ENCODE results near the gene TARS2.

TARS2 gene

GRCh38 chr1:150508982-150509381, 21.8 kb downstream of the TARS2 start:
- no peak for DNase-seq (ENCODE audit: low read depth, low spot score)

DNA sequence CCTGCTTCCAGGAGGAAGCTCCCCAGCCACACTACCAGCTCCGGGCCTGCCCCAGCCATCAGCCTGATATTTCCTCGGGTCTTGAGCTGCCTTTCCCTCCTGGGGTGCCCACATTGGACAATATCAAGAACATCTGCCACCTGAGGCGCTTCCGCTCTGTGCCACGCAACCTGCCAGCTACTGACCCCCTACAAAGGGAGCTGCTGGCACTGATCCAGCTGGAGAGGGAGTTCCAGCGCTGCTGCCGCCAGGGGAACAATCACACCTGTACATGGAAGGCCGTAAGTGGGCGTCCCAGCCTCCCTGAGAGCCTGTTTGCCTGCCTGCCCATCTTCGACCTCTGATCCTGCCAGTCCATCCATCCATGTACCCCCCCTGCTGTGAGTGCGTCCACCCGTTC, 24.3 kb downstream of the TARS2 start:
- no peak for DNase-seq (ENCODE audit: low read depth, low spot score)

DNA sequence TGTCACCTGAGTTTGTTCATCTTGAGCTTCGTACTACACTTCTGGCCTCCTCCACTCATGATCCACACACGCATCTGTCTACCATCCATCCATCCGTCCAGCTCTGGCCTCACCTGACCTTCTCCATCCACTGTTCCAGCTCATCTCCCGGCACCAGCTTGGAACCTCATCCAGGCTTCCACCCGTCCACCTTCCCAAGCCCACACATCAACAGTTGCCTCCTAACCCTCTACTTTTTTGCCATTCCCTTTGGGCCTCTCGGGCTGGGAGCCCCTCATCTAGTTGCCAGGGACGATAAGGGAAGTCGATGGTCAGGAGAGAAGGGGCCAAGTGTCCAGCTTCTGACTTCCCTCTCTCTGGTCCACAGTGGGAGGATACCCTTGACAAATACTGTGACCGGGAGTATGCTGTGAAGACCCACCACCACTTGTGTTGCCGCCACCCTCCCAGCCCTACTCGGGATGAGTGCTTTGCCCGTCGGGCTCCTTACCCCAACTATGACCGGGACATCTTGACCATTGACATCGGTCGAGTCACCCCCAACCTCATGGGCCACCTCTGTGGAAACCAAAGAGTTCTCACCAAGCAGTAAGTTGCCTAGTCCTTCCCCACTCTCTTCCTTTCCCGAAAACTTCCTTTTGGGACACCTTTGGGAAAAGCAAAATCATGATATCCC, 24.9 kb downstream of the TARS2 start:
- DNase-seq (ENCODE audit: low read depth, low spot score): no peak

- no peak for DNase-seq (ENCODE audit: low read depth, low spot score)
Measured at GRCh38 chr1:150512846-150513245, 25.6 kb downstream of the TARS2 start.

DNA sequence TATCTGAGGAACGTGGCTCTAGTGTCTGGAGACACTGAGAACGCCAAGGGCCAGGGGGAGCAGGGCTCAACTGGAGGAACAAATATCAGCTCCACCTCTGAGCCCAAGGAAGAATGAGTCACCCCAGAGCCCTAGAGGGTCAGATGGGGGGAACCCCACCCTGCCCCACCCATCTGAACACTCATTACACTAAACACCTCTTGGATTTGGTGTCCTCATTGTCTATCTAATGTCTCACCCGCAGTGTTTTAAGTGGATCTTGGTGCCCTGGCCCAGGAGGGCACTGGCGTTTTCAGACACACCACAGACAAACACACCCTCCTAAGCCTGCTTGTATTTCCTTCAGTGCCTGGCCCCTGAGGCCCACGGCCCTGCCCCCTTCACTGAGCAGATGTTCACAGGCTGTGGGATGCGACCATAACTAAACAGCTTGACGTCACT, 26.2 kb downstream of the TARS2 start:
- DNase-seq (ENCODE audit: low read depth, low spot score): no peak

DNA sequence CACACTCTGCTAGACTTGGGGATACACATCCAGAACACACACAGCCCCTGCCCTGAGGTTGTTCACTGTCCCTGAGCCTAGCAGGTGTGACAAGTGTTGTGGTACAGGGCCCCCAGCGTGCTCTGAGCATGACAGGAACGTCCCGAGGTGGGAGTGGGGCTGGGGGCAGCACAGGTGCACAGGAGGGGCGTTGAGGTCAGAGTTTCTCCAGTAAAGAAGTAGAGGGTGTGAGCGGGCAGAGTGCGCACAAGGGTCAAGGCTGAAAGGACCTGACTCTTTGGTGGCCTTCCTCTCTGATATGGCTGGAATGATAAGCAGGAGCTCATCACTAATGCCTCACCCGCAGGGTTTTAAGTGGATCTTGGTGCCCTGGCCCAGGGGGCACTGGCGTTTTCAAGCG, 27.0 kb downstream of the TARS2 start:
- no peak for DNase-seq (ENCODE audit: low read depth, low spot score)

DNA sequence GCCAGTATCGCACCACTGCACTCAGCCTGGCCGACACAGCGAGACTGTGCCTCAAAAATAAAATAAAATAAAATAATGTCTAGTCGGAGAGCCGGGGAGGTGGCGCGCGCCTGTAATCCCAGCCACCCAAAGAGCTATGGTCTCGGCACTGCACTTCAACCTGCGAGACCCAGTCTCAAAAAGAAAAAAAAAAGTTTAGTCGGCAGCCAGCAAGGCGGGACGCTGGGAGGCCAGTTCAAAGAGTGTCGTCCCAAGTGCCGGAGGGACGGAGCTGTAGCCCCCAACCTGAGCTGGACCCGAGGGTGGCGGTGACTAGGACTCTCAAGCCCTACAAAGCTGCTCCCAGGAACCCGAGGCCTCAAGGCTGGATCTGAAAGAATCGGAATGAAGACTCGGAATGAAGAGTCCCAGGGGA, 27.7 kb downstream of the TARS2 start:
- DNase-seq (ENCODE audit: low read depth, low spot score): no peak

- DNase-seq (ENCODE audit: low read depth, low spot score): peak; percentile 74
Measured at GRCh38 chr1:150515328-150516049, 28.3 kb downstream of the TARS2 start, which contains the start of gene FALEC. Gene FALEC, plus strand, starts transcription at chr1:150515752.

- no peak for DNase-seq (ENCODE audit: low read depth, low spot score)
Measured at GRCh38 chr1:150516050-150516591, 28.9 kb downstream of the TARS2 start.

DNA sequence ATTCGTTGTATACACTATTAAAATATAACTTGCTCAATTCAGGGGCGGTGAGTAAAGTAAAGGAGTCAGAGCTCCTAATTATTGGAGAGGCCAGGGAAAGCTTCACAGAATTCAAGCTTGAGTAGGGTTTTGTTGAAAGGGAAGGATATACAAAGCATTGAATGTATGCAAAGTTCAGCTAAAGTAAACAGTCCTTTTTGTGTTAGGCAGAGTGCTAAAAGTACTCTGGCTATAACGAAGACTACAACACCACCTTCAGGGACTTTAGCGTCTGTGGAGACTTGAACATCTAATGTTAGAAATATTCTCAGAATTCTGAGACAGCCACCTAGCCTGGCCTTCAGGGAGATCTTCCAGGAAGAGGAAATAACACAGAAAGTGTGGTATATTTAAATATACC, 29.4 kb downstream of the TARS2 start:
- no peak for DNase-seq (ENCODE audit: low read depth, low spot score)

DNA sequence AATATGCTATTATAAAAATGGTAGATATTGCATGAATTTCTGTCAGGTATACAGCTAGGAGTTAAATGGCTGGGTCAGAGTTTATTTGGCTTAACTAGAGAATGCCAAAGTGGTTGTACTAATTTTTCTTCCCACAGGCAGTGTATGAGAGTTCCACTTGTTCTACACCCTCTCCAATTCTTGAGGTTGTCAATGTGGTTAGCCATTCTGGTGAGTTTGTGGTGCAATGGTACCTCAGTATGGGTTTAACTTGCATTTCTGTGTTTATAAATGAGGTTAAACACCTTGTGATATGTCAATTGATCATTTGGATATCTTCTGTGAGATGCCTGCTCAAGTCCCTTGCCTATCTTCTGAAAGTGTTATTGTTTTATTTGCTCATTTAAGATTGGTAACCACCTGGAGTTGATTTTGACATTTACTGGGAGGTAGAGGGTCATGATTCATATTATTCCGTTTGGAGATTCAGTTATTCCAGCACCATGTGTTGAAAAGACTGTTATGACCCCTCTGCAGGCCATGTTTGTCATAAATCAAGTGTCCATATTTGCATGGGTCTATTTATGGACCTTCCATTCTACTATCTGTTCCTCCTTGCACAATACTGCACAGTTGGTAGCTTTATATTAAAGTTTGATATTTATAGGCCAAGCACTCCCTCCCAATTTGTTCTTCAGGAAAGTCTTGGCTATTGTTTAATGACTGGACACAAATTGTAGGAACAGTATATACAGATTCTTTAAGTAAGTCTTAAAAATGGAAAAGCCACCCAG, 34.2 kb downstream of the TARS2 start:
- DNase-seq (ENCODE audit: low read depth, low spot score): no peak

DNA sequence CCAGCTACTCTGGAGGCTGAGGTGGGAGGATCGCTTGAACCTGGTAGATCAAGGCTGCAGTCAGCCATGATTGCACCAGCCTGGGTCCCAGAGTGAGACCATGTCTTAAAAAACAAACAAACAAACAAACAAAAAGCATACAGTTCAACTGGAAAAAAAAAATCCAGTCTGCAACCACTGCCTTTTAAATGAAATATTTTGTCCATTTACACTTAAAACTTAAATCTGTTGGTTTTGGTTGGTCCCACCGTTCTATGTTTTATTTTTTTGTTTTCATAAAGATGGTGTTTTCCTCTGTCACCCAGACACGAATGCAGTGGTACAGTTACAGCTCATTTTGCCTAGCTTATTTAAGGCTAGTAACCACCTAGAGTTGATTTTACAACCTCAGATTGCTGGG, 38.1 kb downstream of the TARS2 start:
- no peak for DNase-seq (ENCODE audit: low read depth, low spot score)

- no peak for DNase-seq (ENCODE audit: low read depth, low spot score)
Measured at GRCh38 chr1:150528196-150528595, 41.0 kb downstream of the TARS2 start.

GRCh38 chr1:150529017-150529416, 41.8 kb downstream of the TARS2 start:
- no peak for DNase-seq (ENCODE audit: low read depth, low spot score)

DNA sequence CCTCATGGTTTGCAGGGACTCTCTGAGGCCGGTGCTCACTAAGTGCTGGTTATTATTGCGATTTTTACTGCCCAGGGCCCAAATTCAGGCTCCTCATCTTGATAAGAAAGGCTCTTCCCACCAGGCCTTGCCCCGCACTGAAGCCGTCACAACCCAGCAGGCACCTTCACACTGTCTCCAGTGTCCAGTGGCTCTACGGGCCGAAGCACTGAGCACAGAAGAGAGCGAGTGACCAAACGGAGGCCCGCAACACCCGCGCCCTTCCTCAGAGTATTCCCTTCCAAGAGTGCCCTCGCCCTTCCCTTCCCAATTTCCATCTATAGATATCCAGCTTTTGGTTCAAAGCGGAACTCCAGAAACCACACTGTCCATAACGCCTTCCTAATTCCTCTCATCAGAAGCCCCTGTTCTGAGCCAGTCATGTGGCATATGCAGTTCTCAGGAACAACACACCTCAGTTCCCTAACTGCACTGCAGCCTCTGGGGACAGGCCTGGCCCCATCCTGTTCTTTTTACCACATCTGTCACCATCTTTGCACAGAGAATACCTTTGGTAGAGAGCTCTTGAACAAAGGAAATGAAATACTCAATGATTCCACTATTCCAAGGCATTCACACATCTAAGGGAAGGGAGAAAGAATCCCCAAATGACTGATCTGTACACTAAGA, 43.4 kb downstream of the TARS2 start:
- no peak for DNase-seq (ENCODE audit: low read depth, low spot score)

DNA sequence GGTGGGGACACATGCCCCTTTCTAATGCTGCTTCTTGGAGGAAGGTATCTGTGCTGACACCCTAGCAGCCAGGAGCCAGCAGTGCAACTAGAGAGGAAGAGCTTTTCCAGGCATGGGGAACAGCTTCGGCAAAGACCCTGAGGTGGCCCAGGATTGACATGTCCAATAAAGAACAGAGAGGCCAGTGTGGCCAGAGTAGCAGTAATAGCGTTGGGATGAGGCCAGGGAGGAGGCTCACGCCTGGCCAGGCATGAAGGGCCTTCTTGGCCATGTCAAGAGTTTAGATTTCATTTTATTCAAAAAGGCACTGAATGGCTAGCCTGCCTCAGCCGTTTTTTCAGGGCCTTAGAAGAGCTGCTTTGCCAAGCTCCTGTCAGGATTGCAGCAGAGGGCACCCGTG, 45.6 kb downstream of the TARS2 start:
- no peak for DNase-seq (ENCODE audit: low read depth, low spot score)

DNA sequence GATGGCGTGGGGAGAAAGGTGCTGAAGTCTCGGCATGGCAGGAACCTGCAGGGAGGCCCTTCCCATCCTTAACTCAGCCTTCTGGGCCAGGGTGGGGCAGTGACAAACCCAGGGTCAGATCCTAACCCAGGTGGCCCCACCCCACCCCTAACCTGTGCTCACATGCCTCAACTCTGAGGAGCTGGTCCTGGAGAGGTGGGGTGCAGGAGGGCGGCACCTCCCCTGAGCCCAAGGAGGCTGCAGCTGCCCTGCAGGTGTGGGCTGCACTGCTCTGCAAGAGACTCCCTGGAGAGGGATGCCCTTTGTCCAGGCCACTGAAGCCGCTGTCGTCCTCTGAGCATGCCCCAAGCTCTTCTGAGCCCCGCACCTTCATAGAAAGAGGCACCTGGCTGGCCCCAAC, 46.8 kb downstream of the TARS2 start:
- DNase-seq (ENCODE audit: low read depth, low spot score): no peak

DNA sequence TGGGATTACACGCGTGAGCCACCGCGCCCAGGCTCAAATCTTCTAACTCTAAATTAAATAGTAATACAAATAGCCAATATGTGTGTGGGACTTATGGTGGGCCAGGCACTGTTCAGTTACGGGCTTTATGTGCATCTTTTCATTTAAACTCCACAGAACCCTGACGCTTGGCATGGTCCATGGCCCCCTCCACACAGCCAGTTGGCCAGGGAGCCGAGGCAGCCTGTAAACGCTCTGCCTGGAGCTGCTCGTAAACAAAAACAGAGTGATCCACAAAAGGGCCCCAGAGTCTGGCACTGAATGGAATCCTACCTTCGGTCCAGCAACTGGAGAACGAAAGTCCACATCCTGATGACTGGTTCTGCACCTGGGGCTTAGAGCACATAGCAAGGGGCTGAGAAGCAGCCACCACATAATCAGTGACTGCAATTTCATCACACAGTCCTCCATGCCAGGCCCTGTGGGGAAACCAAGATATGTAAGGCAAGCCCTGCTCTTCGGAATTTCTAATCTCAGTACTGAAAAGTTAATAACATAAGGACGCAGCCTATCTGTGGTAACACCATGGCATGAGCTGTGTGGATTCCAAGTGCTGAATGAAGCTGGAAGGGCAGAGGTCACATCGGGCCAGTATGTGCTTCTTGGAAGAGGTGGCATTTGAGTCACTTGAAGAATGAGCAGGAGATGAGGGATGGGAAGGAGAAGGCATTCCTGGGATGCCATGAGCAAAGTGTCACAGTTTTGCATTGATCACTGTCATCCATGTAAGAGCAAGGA, 48.5 kb downstream of the TARS2 start:
- no peak for DNase-seq (ENCODE audit: low read depth, low spot score)

GRCh38 chr1:150536836-150537731, 49.9 kb downstream of the TARS2 start:
- no peak for DNase-seq (ENCODE audit: low read depth, low spot score)

Measured in iPS DF 19.7 (cell line).